Subcutaneous adipose tissue (tissue), 4 donors: ENCODE data around the gene CNTF. TPM values are rescaled to one million over a fixed set of nuclear protein-coding genes. Genes with fewer than 3 reads are reported as not detected.

Experiments
- total RNA-seq, 4 donors: library from RNA; depleted of rRNA; stranded (reverse); fragments of >200 nt; gene quantifications; one replicate each; pipeline ENCODE4 v1.1.0, GENCODE V29; 2016
- TF ChIP-seq, protein P1 (sequence below): fragments of 450-650 bp; IDR thresholded peaks from one replicate; pipeline ENCODE4 v1.5.1; 2016; ENCODE audit warnings: low read depth, mild to moderate bottlenecking, control low read depth, antibody characterized with exemption, moderate library complexity

Gene CNTF
- total RNA-seq, 4 donors from 2014 or later = 0.88 to 1.6 (median 1.2) TPM

DNA sequence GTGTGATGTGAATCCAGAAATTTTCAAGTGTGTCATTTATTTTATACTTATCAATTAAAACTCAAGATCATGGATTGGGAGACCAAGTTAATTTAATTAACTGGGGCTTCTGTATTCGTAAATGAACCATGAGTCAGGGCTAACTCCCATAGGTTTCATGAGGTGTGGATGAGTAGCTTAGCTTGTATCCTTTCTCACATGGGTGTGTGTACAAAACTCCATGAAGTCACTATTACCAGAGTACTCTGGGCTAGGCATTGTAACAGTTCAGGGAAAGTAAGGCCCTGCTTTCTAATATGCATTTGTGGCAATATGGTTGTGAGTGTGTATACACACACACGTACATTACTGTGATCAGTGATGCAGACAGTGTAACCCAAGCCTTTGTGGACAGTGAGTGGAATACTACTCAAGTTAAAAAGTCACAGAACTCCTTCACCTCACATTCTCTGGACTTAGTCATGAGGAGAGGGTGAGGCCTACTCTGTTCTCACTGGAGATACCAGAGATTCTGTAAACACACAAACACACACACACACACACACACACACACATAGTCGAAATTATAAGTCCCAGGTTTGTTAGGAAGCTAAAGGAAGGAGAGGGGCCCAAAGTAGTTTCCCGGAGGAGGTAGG, 3.5 kb downstream of the CNTF start:
- TF ChIP-seq, protein P1, sequence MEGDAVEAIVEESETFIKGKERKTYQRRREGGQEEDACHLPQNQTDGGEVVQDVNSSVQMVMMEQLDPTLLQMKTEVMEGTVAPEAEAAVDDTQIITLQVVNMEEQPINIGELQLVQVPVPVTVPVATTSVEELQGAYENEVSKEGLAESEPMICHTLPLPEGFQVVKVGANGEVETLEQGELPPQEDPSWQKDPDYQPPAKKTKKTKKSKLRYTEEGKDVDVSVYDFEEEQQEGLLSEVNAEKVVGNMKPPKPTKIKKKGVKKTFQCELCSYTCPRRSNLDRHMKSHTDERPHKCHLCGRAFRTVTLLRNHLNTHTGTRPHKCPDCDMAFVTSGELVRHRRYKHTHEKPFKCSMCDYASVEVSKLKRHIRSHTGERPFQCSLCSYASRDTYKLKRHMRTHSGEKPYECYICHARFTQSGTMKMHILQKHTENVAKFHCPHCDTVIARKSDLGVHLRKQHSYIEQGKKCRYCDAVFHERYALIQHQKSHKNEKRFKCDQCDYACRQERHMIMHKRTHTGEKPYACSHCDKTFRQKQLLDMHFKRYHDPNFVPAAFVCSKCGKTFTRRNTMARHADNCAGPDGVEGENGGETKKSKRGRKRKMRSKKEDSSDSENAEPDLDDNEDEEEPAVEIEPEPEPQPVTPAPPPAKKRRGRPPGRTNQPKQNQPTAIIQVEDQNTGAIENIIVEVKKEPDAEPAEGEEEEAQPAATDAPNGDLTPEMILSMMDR = no peak

DNA sequence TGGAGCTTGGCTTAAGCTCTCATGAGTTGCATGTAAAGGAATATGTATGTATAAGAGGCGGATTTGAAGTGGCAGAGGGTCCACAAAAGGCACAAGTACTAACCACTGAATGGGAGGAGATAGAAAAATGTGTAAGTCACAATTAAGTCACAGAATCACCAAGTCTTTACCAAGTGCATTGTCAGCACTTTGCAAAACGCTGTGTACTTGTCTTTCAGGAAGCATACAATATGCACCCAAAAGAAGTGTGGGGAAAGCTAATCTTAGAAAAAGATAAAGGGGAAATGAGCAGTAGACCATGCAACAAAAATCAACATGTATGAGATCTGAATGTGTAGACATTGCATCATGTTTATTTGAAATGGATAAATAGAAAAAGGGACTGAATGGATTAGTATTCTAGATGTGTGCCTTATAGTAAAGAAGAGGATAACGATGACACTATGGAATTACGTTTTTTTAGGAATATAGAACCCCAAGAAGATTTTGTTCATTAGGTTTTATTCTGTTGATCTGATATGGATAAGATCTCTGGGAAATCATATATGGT, 4.5 kb downstream of the CNTF start:
- TF ChIP-seq, protein P1 = no peak

DNA sequence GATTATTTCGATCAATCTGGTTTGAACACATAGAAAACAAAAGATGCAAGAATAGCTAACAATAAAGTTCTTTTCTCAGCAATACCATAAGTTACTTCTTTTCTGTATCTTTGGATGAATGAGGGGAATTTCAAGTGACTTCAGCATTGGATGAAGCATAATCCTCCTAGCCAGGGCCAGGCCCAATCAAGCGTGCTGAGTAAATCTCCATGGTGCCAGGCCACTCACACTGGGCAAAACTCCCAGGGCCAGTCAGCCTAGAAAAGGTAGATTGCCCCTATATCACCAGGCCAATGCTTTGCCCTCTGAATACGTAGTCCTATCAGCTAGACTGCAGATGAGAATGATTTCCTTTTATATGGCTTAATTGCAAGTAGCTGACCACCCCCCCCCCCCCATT, 6.0 kb downstream of the CNTF start:
- TF ChIP-seq, protein P1 = no peak

DNA sequence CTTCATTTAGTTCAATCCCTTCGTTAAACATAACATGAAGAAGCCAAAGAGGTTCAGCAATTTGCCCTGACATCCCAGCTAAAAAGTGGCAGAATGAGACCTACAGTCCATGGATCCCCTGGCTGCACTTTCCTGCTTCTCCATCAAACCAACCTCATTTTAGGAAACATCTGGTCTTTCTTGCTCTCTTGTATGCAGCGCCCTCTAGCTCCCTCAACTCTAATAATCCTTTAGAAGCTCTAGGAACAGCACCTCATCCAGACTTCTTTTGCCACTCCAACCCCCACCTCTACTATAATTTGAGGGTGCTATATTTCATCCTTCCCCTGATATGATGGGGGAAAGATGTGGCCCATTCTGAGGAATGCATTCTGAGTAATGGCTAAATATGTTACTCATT, 7.4 kb downstream of the CNTF start:
- TF ChIP-seq, protein P1 = no peak

DNA sequence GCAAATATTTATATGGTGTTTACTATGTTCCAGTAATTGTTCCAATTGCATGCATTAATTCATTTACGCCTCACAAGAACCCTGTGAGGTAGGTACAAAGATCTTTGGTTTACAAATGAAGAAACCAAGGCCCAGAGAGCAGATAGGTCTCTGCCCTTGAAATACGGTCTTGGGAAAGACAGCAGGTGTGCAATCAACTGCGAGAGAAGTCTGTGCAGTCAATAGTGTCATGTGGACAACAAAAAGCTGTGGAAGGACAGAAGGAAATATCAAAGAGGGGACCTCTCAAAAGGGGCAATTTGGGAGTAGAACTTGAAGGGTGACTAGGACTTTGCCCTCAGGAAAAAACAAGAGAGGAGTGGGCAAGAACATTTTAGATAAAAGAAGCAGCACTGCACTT, 8.9 kb downstream of the CNTF start:
- TF ChIP-seq, protein P1 = no peak

DNA sequence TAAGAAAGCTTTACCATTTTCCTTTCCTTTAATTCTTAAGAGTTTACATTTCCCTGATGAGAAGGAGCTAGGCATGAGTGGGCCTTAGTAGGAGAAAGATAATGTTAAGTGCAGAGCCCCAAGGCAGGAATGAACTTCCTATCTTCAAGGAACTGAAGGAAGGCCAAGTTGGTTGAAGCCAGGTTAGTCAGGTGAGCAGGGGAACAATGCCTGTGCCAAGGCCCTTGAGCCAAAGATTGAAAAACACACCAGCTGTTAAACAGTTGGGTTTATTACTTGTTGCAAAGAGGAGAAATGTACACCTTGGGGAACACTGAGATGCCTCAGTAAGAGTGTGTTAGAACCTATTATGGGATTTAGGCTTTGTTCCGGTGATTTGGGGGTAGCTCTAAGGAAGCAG, 10.0 kb downstream of the CNTF start:
- TF ChIP-seq, protein P1 = no peak

DNA sequence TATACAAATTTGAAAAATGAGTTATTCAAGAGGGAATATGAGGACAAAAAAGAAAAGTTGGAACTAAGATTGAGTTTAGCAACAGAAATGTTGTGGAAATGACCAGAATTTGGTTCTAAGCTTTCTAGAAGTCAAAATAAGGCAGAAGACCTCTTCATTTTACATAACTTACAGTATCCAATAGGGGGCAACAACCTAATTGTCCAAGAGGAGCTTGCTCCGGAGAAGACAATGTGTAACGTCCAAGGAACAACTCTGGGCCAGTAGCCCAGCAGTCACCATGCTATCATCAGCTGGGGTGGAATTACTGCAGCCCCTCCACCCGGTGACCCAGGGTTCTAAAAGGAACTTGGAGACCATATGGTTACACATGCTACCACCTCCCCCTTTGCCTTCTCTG, 14.1 kb downstream of the CNTF start:
- TF ChIP-seq, protein P1 = no peak
